Left colon (tissue), 2 donors: ENCODE data around the gene C11orf98. TPM values are rescaled to one million over a fixed set of nuclear protein-coding genes. Genes with fewer than 3 reads are reported as not detected.
"Not testable (repeated sequence)": the region's sequence is repeated elsewhere in the genome, so short reads cannot be mapped to it uniquely, and the experiment has no call there.

Experiments used
- ATAC-seq: fragments of 200-7000 bp; cut with Tn5 transposase; one replicate; pipeline ENCODE4 v1.9.1; 2020; ENCODE audit warnings: mild to moderate bottlenecking, moderate library complexity
- DNase-seq, 2 donors: peaks; one replicate each; pipeline ENCODE4 v3.0.0-alpha.2; 2020
- intact Hi-C, 2 donors: fragments of 100-400 bp; cut with DNase I in 1 of 2; cut with micrococcal nuclease in 1 of 2; formaldehyde crosslinking; loops; one replicate each; pipeline versions ENCODE4 v1.11.2 to v1.14.0; 2022; cut with DNase I, micrococcal nuclease
- long read RNA-seq: library from polyadenylated mRNA; unstranded; transcript quantifications from one replicate; pipeline ENCODE4 v2.0.0, GENCODE V29; 2021
- total RNA-seq, 2 donors: library from RNA; stranded (reverse); fragmentation: NEBNext Ultra II Directional; extraction: Animal tissue kit (Norgen Biotek cat#: 25700); gene quantifications; one replicate each; pipeline ENCODE4 v1.2.1, GENCODE V29; 2021
- donor health status: DM: no; HTN: no; CAD: no.
- donor health status: DM: yes; HTN: yes; CAD: no.

The C11orf98 gene
- 10 to 100 TPM; 53.9 to 65.0 TPM for total RNA-seq
- long read RNA-seq, transcript C11orf98-201 (4 exons, 654 nt) = major isoform, 38 of 38 reads
- long read RNA-seq, partial matches to known transcripts = 0 of 38 reads
- long read RNA-seq, other reads (novel, unspliced or antisense) = 0 of 38 reads

DNA sequence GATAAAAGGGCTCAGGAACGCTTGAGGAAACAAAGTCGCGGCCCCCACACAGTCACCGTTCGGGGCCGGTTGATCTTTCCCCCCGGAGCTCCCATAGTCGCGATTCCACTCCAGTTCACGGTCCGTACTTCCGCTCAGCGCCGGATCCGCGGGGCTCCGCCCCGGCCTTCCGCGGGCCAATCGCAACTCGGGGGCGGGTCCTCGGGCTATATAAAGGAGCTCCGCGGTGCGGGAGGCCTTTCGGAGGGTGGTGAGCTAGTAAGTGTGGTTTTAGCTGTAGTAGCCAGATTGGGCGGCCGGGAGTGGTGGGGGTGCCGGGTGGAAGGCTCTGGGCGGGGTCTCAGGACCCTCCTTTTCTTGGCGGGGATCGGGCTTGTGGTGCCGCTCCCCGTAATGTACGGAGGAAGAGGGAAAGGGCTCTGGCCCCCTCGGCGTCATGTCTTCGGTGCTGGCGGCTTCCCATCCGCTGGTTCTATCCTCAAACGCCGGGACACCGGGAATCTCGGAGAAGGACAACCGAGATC is at the start of gene C11orf98, which contains the start of gene CSKMT:
TSS of gene C11orf98 (minus strand) at position 136 of the 524 bp plus-strand sequence. CDS start at position 95, 41 bp downstream.
TSS of gene CSKMT (plus strand) at position 238 of the 524 bp plus-strand sequence. CDS start 568 bp downstream, outside the sequence.
- ATAC-seq (peak; percentile 91), DNase-seq (peak; percentile 96)
- intact Hi-C loops = no loop called here

DNA sequence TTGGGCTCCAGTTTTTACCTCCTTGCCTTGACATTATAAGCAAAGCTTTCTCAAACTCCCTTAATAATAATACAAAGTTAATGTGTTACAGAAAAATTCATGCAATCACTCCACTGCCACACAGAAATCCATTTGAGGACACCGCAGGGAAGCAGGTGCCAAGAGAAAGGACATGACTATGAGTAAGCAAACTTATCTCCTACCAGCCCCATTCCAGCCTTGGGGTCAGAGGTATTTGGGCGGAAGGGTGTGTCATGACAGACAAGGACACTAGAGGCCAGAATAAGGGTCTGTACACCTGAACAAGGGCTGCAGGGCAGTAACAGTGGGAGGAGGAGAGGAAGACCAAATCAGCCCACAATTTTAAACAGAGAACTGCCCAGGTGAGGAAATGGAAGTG is 48.3 kb upstream of the C11orf98 start:
- DNase-seq = peak; percentile 38 to 65
- peak; percentile 38 for ATAC-seq
- intact Hi-C loops = no loop called here

DNA sequence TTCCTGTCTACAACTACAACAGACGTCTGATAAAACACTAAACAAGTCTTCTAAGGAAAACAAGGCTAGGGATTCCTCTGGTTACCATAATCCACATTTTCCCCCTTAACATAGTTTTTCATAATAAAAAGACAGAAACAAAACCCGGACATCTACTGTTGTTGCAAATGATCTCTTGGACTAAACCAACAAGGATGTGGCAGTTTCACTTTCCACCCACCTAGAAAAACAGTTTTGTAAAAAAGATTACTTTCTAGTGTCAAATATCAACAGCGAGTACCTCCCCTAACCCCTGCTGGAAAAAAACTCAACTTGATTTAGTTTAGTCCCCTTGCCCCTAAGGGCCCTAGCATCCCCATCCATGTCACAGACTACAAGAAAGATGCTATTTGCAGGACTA is 47.9 kb upstream of the C11orf98 start:
- DNase-seq = no peak
- intact Hi-C loops = no loop called here
- no peak for ATAC-seq

DNA sequence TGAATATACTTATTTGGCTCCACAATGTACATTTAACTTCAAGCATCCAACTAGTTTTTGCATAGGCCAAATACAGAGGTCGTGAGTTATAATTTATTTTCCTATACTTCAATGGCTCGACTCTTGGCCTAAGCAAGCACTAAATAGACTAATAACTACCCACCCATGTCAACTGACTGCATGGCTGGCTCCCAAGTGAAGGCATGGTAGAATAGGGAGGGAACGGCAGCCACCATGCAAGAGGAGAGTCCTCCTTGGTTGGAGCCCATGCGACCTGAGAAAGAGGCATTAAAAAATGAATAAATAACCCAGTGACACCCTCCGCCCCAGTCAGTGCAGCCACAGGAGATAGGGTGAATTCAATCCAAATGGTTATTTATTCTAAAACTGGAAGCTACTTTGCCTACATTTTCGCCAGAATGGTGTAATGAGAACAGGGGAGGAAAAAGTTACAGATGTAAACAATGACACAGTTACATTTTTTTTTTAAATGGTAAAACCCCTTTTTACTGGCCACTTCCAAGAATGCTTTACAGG is 47.3 kb upstream of the C11orf98 start:
- ATAC-seq (no peak), DNase-seq (no peak)
- intact Hi-C loops = no loop called here

DNA sequence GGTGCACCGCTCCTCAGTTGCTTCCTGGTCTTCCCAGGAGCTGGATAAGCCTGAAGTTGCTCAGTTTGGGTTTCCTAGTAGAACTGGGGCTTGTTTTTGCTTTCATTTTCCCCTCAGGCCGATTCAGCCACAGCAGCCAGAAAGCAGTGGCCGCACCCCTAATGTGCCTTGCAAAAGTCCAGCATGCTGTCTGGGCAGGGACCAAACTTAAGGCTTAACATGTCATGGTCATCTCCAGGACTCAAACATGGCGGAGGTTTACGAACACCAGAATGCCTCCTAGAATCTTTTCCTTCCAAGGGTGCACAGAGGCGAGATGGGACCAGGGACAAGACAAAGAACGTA is 45.0 kb upstream of the C11orf98 start:
- intact Hi-C loops = no loop called here
- DNase-seq (no peak), ATAC-seq (no peak)

DNA sequence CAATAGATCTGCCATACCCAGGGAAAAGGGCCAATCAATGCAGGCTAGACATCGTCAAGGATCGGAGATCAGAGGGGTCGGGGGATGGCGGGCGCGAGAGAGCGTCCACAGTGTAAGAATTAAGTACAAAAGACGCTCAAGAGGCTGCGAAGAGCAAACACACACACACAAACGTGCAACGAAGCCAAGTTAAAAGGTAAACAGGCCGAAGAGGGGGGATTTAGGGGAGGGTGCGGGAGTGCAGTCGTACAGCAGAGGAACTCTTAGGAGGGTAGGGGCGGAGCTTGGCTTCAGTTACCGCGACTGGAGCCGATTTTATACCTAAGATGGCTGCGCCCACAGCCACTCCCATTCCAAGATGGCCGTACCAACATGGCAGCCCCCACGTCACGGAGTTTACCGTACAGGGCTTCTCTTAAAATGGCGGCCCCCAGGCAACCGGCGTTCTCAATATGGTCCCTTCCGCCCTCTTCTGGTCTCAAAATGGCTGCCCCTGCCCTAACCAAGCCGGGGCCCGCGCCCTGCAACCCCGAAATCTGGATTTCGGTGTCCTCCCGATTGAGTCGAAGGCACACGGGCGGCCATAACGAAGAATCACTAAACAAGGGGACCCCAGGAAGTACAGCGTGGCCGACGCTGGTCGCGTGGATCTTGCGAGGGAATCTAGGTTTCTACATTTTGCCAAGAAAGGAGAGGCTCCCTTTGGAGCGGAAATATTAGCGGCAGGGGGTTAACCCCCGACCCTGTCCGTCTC is 44.4 kb upstream of the C11orf98 start:
- DNase-seq (peak; percentile 98 to 99), ATAC-seq (peak; percentile 74)
- intact Hi-C loops = no loop called here

DNA sequence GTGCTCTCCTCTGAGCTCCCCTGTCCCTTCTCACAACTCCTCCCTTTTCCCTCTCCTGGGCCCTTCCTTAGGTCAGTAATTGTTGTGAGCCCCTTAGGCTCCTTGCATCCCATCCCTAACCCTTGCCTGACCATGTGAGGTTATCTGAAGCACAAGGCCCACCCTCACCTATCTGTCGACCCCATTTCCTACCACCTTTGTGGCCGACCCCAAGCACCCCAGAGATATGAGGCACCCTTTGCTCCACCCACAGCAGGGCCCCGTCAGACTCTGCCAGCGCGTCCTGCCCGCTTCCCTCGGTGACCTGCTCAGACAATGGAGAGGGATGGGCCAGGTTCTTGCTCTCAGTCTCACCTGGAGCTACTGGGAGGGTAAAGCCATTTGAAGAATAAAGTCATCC is 43.8 kb upstream of the C11orf98 start:
- DNase-seq (peak; percentile 55 to 69), ATAC-seq (peak; percentile 30)
- intact Hi-C loops = no loop called here

DNA sequence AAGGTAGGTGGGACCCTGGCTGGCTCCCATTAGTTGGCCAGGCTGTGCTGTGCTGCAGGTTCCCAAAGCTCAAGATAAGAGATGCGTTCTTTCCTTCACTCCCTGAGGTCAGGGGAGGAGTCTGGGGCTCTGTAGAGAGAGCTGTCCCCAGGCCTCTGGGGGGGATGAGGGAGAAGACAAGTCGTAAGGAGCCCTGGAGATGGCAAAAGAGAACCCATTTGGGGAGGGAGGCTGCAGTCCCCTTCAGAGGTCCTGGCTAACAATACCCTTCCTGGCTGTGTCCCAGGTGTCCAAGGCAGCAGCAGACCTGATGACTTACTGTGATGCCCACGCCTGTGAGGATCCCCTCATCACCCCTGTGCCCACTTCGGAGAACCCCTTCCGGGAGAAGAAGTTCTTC is 43.4 kb upstream of the C11orf98 start:
- peak in 1 of 2 donors; percentile 16 for DNase-seq
- intact Hi-C loops = no loop called here
- no peak for ATAC-seq

DNA sequence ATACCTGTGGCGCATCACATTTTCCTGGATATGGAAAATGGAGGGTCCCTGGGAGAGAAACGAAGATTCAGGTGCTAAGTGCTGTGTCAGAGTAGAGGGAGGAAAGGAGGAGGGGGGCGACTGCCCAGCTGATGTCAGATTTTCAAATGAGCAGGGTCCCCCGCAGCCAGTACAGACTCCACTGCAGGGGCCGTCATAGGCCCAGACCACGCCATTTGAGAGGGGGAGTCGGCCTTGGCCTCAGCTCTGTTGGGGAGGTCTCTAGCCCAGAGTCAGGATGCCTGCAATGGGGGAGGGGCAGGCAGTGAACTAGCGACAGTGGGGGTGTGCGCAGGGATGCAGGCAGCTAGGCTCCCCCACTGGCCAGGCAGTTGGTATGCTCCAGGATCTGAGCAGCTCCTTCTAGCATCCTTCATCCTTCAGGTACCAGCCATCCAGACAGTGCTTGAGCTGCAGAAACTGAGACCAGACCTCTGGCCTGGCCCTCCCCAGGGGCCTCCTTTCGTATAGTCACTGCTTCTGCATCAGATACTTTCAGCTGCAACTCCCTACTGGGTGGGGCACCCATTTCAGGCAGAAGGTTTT is 42.4 kb upstream of the C11orf98 start, which contains the start of the genes BSCL2 and GNG3:
TSS of gene BSCL2 (minus strand) at position 148 of the 585 bp plus-strand sequence. CDS start 229 bp downstream, outside the sequence.
TSS of gene GNG3 (plus strand) at position 400 of the 585 bp plus-strand sequence. CDS start 620 bp downstream, outside the sequence.
- ATAC-seq = no peak
- intact Hi-C loops = no loop called here
- DNase-seq = peak in 1 of 2 donors; percentile 31

DNA sequence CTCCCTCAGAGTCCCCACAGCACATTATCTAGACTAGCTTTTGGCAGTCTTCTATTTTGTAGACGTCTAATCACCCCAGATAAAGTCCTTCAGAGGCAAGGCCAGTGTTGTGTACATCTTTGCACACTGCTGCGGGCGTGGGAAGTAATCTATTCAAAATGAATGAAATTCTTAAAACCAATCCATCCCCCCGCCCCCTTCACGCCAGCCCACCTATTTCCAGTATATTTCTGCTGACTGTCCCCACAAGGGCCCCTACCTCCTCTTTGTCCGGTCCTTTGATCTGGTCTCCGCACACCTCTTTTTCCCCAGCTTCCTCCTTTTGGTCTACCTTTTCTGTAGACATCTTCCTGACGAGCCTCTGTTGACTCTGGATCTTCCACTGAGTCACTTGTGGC is 41.8 kb upstream of the C11orf98 start:
- intact Hi-C loops = no loop called here
- no peak for ATAC-seq
- peak in 1 of 2 donors; percentile 24 for DNase-seq

DNA sequence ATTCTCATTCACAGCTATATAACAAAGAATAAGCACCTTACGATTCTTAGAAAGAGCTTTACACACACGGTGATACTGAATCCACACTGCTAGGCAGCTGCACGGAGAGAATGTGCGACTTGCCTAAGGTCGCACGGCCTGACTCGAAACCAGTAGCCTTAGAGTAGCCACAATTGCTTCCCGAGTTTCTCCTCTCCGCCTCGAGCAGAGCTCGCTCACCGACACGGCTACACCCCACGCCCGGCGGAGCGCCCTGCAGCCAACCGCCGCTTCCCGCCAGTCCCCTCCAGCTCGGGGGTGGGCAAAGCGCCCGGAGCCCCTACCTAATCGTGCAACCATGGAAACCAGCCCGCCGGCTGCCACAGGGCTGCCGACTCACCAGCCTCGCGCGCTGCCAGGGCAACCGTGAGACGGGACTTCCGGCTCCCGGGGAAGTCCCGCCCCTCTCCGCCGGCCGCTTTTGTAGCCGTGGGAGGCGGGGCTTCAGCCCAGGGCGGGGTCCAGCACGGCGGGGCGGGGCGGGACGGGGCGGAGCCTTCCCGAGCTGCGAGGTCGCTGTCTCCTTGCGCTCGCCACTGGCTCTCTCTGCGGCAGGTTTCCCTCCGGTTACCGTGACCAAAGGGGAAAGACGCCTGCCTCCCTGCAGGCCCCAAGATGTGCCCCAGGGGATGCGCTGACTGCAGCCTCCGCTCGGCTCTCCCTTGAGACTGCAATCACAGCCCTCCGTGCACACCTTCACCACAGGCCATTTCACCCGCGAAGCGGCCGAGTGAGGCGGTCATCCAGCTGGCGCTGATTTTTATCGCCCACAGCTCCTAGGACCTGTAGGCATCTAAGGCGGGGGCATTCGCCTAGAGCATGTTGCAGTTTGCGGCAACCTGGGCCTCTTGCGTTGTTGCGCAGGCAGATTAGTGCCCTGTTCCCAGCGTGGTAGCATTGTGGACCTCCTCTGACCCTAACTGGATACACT is 41.2 kb upstream of the C11orf98 start:
- intact Hi-C loops = no loop called here
- ATAC-seq (peak; percentile 81), DNase-seq (peak; percentile 94 to 98)

DNA sequence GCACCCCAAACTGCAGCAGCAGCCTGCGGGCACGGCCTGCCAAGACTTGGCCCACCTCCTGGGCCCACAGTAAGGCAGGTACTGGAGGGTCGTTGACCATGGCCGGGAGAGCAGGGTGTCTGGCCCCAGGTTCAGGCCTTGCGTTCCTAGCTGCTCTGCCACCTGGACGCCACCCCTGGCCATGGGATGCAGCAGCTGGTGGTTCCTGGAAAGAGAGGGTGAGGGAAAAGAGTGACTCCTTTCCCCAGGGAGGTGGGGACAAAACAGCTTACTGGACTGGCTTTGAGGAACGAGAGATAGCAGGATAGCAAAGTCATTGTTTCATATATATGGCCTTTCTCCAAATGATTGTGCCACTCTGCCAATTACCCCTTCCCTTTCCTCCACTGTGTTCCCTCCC is 40.4 kb upstream of the C11orf98 start:
- DNase-seq (peak in 1 of 2 donors; percentile 34), ATAC-seq (peak; percentile 12)
- intact Hi-C loops = no loop called here

DNA sequence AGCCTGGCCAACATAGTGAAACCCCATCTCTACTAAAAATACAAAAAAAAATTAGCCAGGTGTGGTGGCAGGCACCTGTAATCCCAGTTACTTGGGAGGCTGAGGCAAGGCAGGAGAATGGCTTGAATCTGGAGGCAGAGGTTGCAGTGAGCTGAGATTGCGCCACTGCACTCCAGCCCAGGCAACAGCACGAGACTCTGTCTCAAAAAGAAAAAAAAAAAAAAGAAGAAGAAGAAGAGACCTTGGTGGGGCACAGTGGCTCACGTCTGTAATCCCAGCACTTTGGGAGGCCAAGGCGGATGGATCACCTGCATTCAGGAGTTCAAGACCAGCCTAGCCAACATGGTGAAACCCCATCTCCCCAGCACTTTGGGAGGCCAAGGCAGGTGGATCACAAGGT is 38.9 kb upstream of the C11orf98 start:
- intact Hi-C loops, ATAC-seq, DNase-seq: not testable (repeated sequence)

DNA sequence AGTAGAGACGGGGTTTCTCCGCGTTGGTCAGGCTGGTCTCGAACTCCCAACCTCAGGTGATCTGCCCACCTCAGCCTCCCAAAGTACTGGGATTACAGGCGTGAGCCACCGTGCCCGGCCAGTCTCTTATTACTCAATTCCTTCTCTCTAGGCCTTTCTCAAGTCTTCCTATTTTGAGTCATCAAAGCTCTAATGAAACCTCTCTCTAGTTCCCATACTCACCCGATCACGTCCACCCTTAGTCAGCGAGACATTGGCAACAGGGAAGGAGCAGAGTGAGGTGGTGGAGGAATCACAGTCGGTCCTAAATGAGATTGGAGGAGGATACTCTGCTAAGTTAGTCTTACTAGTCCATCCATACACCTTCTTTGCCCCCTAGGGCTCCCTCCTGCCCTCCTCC is 37.2 kb upstream of the C11orf98 start:
- DNase-seq (no peak), ATAC-seq (no peak)
- intact Hi-C loops = no loop called here

DNA sequence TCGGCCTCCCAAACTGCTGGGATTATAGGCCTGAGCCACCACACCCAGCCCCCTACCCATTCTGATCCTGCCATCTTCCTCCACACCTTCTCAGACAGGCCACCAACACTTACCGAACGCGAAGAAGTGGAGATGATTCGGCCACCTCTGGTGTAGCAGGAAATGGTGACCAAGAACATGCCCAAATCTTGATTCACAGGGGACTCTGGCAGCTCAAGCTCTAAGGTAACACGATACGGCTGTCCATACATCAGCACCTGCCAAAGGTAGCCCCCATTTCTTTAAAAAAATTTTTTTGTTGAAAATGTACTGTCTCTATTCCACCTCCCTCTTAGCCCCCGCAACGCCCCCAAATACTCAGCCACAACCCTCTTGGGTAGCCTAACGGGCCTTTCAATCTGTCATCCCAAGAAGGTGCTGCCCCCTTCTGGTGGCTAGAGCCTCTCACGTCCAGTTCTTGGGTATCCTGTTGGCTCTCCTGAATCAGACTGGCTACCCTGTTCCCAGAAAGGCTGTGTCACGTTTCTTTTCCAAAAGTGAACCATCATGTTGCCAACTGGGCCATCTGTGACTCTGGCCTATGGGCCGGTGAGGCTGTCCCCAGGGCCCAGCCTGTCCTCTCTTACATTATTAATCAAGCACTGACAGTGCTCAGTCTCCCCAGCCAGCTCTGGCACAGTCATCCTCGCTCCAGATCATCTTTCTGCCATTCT is 29.6 kb upstream of the C11orf98 start:
- ATAC-seq (peak; percentile 88), DNase-seq (peak; percentile 77 to 88)
- intact Hi-C loops = loop anchor here in 1 of 2 donors (10.0 kb wide), 2 partner anchors 100 to 300 kb away; partner anchors contain the start of gene TUT1

DNA sequence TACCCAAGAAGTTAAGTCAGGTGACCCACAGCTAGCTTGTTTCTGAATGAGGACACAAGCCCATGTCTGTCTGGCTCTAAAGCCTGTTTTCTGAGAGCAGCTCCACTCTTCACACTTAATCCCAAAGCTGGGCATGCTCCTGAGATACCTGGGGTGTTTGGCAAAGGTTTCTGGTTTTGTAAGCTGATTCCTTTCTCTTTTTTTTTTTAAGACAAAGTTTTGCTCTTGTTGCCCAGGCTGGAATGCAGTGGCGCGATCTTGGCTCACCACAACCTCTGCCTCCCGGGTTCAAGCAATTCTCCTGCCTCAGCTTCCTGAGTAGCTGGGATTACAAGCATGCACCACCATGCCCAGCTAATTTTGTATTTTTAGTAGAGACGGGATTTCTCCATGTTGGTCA is 28.6 kb upstream of the C11orf98 start:
- not testable (repeated sequence) for ATAC-seq, DNase-seq
- intact Hi-C loops = loop anchor here in 1 of 2 donors (10.0 kb wide), 2 partner anchors 99 to 299 kb away; partner anchors contain the start of gene TUT1

DNA sequence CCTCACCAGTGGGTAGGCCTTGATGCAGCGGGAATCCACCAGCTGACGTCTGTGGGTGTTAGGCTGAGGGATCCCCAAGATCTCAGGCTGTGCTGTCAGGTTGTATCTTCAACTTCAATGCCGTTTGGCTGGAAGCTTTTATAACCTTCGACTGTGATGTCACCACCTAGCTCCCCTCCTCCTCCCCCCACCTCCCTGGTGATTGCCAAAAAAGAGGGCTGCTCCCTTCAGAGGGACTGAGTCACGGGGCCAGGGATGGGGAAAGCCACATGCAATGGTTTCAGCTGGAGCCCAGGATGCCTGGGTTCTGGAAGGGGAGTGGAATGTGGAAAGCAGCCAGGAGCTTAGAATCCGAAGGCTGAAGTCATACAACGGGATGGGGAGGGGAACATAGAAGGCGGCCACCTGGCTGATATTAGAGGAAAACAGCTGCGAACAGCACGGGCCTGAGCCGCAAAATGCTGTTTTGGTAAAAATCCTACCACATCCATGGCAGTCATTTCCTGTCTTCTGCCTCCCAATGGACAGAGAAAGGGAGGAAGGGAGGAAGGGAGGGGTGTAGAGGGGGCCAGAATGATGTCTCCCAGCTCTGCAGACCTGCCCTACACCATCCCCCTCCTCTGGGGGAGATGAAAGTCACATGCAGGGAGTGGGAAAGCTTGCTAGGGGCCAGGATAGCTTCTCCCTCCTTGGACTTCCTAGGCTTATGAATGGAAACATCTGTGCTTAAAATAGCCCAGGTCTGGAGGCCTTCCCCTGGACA is 24.6 kb upstream of the C11orf98 start, which contains the start of gene LRRN4CL:
TSS of gene LRRN4CL (minus strand) at position 110 of the 763 bp plus-strand sequence. CDS start 1,022 bp downstream, outside the sequence.
- intact Hi-C loops = loop anchor here in 1 of 2 donors (10.0 kb wide), 2 partner anchors 95 to 295 kb away; partner anchors contain the start of gene TUT1
- ATAC-seq (peak; percentile 25), DNase-seq (peak; percentile 43 to 71)
